GM18511 (cell line): ENCODE results near the gene PRKACA.
A peak's percentile ranks its signal among the peaks of the same experiment; 100 is the strongest.

Experiments used
- ATAC-seq: cut with Tn5 transposase; IDR thresholded peaks from one replicate; pipeline ENCODE4 v1.9.1; 2021; ENCODE audit warnings: mild to moderate bottlenecking, moderate library complexity; ENCODE audit not compliant: unreplicated experiment

PRKACA gene

DNA sequence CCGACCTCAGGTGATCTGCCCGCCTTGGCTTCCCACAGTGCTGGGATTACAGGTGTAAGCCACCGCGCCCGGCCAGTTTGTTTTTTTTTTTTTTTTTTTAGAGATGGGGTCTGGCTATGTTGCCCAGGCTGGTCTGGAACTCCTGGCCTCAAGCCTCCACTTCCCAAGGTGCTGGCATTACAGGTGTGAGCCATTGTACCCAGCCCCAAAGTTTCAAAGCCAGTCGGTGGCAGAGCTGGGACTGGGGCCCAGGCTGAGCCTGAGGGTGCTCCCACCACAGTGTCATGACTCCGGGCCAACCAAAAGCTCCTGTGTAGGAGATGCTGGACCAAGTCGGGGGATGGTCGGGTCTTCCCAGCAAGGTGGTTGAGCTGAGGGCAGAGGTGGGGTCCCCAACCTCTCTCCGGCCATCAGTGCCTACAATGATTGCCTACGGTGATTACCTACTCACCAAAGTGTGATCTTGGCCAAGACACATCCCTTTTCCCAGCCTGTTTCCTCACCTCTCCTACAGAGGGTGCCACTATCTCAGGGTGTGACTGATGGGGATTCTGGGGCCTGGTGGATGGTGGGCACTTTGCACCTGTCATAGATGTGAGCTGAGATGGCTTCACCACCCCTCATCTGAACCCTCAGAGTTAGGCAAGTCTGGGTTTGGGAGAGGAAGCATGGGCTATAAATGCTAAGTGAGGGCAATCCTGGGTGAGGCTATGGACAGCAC lies 21.1 kb downstream of the PRKACA start:
- no peak for ATAC-seq

DNA sequence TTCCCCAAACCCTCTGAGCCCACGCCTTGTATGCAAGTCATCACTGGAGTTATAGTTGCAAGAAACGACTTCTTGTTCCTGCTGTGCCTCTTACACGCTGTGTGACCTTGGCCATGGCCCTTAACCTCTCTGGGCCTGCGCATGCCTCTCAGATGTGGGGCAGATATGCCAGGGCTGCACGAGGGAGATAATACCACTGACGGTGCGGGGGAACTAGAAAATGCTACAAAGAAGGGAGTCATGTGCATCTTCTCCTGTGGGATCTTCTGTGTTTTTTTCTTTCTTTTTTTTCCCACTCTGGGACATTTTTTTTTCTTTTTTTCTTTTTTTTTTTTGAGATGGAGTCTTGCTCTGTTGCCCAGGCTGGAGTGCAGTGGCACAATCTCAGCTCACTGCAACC lies 22.7 kb downstream of the PRKACA start:
- ATAC-seq = no peak

DNA sequence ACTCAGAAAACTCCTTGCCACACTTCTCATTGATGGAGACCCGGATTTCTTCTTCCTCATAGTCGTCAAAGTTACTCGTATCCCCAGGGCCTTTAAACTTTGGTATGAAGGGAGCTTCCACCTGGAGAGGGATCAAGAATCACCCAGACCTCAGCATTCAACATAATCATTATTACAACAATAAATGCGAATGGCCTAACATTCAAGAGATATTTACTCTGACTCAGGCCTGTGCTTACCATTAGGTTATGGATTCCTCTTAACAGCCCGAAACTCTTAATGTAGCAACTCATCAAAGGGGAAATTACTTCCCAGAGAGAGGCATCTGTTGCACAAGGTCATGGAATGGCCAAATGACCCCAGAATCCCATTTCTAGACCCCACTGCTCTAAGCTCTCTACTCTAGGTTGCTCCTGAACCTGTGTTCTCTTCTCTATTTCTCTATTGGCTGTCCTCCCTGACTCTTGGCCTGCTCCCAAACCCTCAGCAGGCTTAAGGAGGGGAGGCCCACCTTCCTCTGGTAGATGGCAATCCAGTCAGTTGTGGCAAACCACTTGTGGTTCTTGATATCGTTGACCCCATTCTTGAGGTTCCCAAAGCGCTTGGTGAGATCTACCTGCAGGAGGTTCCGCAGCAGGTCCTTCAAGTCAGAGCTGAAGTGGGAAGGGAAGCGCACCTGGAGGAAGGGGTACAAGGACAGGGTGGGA lies 24.3 kb downstream of the PRKACA start:
- no peak for ATAC-seq

DNA sequence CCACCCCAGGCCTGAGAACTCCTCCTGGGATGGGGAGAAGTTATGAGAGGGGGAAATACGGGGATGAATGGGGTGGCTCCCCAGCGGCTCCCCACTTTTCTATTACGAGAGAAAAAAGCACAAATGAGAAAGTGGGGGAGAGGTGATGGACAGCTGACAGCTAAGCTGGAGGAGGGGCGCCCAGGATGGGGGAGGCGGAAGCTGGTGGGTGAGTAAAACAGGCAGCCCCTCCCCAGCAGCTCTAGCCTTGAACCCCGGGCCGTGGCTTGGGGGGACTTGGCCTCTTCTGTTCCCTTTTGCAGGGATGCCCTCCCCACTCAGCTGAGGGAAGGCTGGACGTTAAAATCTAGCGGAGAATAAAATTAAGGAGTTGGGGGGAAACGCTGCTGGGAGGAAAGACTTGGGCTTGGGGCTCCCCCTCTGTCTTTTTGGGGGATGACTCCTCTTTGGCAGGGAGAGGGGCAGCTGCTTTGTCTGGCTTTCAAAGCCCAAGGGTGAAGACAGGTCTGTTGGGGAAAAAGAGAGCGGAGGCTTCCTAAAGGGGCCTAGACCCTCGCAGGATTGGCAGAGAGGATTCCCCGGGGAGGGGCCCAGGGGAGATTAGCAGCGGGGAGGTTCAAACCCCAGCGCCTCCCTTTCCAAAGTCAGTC lies 25.6 kb downstream of the PRKACA start:
- peak; percentile 22 for ATAC-seq

DNA sequence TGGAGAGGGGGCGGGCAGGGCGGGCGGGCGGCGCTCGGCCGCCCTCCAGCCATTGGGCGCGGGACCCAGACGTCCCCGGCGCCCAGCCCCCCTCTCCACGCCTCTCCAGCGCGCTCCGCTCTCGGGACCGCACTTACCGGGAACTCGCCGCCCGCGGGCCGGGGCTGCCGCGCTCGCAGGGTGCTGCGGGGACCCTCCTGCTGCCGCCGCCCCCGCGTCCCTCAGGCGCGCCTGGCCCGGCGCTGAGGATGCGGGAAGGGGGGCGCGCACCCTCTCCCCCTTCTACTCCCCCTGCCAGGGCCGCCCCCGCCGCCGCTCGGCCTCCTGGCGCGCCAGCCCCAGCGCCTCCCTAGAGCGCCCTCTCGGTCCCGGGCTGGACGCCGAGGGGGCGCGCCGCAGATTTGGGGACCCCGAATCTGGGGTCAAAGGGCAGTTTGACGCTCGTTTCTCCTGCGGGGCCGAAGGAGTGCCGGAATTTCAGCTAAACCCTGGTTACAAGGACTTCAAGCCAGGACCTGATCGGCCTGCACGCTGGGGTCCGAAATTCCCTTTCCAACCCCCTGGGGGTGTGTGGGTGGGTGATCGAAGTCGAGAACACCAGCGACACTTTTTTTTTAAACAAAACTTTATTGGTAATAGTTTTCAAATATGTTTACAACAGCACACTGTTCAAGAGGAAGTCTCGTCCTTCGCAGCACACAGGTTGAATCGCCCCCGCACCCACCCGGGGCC lies 26.3 kb downstream of the PRKACA start:
- peak; percentile 60 for ATAC-seq

DNA sequence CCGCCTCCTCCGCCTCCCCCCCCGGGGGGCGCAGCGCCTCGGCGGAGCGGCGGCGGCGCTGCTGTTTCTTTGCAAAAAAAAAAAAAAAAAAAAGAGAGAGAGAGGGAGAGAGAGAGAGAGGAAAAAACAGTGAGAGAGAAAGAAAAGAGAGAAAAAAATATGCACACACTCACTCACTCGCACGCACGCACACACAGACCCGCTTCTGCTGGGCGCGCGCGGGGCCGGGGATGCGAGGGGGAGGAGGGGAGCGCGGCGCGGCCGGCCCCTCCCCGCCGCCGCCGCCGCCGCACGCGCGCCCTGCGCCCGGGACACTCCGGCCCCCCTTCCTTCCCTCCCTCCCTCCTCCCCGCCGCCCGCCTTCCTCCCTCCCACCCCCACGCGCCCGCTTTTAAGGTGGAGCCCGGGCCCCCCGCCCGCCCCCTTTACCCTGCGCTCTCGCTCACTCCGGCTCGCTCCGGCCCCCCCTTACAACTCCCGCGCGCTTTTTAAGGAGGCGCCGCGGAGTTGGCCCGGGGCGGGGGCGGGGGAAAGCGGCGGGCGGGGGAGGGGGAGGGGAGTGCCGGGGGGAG lies 27.0 kb downstream of the PRKACA start, which contains the start of gene SAMD1:
SAMD1 (minus strand) TSS at position 243 of the 572 bp plus-strand sequence.
- peak; percentile 34 for ATAC-seq

DNA sequence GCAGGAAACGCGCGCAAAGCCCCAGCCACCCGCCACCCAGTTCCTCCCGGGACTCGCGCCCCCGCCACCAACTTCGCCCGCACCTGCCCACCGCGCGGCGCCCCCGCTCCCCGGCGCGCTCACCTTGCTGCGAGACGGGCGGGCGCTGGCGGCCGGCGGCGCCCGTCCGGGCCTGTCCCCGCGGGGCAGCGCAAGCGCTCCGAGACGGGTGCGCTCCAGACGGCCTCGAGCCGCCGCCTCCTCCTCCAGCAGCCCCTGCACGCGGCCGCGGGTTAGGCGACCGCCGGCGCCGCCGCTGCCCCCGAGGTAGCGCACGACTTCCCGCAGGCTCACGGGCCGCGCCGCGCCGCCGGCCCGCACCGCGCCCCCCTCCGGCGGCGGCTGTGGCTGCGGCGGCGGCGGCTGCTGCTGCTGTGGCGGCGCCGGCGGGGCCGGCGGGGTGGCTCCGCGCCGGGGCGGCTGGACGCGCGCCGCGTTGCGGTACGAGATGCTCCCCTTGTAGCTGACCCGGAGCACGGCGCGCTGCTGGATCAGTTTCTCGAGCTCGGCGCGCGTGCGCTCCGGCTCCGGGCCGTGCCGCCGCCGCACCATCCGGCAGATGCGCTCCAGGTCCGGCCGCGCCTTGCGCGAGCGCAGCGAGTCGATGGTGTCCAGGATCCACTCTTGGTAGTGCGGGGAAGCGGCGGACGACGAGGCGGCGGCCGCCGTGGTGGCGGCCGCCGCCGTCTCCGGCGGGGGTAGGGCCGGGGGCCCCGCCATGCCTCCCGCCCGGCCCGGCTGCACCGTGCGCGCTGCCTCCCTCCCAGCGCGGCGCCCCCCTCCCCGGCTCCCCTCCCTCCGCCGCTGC lies 27.7 kb downstream of the PRKACA start:
- ATAC-seq = no peak

DNA sequence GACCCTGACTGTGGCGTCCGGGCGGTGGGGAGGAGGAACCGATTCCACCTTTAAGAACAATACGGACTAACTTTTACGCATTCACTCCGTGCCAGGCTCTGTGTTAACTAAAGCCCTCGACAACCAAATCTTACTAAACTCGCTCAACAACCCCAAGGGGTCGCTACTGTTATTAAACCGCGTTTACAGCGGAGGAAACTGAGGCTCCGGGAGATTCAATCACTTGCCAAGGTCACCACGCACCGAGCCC lies 28.2 kb downstream of the PRKACA start:
- ATAC-seq = no peak

DNA sequence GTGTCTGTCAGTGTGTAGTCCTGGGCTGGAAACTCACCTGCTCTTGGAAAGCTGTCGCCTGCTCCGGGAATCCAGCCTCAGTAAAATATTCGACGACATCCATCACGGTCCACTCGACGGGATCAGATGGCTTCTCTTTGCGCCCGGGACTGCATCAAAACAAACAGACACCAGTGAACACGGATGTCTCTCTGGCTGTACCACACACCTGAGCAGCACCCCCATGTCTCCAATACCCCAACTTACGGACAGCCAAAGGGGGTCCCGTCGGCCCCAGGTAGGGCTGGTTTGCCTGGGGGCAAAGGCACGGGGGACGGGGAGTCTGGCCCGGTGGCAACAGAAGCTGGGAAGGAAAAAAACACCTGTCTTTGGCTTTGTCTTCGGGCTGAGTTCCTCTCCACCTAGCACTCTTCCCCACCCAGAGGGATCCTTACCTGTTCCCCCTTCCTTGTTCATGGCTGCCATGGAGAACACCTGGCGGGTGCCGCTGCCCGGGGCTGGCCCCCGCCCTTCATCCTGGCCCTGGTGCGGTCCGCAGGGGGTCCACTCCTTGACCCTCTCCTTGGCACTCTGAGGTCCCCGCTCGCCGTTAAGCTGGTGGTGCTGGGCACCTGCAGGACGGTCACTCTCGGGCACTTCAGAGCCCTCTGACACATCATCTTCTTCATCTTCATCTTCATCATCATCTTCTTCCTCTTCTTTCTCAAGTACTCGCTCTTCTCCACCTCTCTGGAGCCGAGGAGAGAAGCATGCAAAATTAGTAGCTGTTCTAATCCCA lies 28.7 kb downstream of the PRKACA start:
- ATAC-seq = no peak

DNA sequence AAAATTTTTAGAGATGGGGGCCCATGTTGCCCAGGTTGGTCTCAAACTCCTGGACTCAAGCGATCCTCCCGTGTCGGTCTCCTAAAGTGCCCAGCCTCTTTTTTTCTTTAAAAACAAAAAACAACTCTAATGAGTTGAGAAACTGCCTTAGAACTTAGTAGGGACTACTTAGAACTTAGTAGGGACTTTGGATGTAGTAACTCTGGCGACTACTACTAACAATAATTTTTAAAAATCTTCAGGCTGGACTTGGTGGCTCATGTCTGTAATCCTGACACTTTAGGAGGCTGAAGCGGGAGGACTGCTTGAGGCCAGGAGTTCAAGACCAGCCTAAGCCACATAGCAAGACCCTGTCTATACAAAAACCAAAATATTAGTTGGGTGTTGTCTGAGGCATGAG lies 31.5 kb downstream of the PRKACA start:
- no peak for ATAC-seq

DNA sequence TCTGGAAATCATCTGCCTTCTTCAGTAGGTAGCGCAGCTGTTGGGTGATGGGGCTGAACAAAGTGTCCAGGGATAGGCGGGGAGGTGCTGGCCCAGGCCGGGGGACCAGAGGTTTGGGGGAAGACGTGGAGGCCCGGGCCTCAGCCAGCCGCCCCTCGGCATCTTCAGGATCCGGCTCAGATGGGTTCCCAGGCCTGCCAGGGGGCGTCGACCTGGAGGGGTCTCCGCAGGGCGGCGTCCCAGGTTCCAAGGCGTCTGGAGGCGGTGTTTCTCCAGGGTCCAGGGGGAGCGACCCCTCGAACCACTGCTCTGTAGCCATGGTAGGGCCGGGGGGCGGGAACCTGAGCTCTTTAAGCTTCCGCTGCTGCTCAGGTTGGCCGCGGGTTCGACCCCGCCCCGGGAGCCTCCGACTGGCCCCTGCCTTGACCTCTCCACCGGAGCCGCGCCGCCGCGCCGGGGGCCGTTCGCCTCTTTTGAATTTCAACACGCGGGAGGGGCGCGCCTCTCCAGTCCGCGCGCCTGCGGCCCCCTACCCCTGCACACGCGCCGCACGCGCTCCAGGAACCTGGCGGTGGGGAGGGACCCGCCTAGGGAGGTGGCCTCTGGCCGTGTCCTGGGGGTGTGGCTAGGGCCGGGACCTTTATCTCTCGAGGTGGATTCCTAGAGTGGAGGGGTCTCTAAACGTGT lies 32.1 kb downstream of the PRKACA start, which contains the start of gene C19orf67:
C19orf67 (minus strand) TSS at position 475 of the 687 bp plus-strand sequence; CDS start at position 319, 156 bp downstream.
- ATAC-seq = no peak

DNA sequence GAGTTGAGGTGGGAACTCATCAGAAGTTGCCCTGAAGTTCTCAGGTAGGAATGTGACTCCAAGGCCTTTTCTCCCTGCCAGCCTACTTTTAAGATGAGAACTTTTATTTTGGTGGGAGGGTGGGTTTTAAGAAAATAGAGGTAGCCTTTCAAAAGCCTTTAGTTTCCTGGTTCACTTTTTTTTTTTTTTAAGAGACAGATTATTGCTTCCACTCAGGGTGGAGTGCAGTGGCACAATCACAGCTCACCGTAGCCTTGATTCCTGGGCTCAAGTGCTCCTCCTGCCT lies 34.9 kb downstream of the PRKACA start:
- no peak for ATAC-seq

DNA sequence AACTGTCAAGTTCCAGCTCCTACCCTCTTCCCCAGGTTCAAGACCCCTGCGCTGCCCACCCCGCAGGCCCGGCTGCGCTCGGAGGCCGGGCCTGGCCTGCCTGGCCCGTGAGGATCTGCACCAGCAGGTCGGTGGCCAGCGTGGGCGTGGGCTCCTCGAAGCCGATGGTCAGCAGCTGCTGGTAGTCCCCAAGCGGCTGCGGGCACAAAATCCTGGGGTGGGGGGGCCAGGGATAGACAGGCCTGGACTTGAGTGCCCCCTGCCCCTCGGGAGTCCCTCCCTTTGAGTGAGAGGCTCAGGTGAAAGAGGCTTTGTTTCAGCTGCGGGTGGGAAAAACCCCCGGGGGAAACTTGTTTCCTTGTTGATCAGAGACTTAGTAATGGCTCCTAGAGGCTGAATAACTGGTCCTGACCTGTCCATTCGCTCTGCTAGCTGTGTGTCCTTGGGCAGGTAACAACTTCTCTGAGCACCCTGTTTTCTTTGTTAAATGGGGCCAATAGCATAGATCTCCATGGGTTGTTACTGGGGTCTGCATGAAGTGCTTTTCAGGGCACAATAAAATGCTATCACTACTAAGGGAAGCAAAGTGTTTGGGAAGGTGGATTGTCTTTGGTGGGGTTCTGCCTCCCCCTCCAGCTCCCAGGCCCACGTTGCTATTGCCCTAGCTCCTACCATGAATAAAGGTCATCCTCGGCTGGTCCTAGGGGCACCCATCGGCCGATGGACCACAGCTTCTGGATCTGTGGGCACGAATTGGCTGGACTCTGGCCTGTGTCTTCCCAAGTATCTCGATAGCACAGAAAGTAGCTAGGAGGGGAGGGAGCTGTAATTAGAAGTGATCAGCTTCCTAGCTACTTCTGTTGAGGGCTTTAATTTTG lies 35.5 kb downstream of the PRKACA start:
- ATAC-seq = peak; percentile 24

DNA sequence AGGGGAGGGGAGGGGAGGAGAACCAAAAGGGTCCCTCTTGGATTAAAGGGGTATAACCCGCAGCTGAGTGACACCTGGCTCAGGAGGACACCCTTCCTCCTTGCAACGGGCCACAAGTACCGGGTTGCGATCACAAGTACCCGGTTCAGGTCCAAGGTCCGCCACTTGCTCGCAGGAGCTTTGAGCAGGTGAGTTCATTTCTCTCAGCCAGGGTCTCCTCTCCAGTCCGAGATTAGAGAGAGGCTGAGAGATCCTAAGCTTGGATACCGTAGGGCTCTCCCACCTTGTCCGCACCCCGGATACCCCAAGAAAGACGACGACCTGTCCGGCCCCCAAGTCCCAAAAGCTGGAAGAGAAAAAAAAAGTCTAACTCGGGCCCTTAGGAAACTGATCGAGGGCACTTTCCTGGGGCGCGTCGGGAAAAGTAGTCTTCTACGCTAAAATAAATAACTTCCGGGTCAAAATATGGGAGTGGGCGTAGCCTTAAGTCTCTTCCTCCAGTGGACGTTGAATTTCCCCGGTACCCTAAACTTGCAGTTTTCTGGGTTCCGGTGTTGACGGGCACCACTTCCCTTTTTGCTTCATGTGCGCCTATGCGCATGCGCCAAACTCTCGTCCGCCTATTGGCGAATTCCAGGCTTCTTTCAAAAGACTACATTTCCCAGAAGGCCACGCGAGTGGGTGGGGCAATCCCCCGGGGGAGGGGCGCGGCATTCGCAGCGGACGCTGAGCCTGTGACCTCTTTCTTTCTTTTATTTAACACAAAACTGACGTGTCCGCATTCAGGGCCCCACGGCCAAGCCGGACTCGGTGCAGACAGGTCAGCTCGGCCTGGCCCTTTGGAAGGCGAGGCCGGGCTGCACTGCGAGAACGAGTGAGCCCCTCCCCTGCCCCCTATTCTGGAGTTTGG lies 36.4 kb downstream of the PRKACA start:
- peak; percentile 88 for ATAC-seq

DNA sequence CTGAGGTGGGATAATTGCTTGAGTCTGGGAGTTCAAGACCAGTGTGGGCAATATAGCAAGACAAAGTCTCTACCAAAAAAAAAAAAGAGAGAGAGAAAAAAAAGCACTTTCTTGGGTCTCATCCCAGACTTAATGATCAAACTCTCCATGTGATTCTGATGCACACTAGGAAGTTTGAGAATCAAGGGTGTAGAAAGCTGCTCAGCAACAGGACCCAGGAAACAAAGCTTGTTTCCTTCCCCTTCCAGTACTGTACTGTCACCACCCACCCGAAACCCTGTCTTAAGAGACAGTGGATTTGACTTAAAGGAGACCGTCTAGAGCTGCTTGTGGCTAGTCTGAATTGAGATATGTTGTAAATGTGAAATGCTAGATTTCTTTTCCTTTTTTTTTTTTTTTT lies 39.2 kb downstream of the PRKACA start:
- ATAC-seq = no peak

DNA sequence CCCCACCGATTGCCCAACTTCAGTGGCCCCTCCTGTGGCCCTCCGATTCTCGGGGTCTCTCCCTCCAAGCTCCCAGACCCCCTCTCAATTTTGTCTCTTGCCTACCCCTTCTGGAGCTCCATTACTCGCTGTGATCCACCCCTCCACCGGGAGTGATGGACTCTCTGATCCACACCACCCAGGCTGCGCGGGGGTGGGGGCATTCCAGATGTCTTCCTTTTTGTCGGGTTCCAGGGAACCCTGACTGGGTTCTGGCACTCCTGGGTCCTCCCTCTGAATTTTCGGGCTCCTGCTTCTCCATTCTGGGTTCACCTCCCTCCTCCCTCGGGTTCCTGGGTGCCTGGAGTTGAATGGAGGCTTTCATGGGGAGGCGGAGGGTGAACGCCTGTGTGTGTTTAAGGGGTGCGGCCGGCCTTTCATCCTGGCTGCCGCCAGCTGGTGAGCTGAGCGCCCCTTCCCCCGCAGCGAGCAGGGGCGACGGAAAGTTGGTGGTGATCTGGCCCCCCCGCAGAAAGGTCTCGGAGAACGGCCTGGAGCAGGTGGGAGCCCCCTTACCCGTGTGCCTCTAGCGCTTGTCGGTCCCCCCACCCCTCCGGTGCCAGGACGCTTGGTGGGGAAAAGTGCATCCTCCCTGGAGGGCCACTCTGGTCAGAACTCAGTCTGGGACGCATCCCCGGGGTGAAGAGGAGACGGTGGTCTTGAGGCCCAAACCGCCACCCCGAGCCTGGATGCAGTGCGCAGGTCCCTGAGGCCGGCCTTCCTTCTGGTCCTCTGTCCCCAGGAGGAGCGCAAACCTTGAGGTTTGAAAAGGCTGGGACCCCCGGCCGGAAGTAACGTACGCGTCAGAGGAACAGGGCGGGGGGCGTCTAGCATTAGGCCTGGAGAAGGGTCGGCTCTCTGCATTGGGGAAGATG lies 43.4 kb downstream of the PRKACA start:
- ATAC-seq = no peak
